ENCODE data around the gene CCDC24. TPM values are rescaled to one million over a fixed set of nuclear protein-coding genes. Genes with fewer than 3 reads are reported as not detected.

CCDC24 gene
- polyA plus RNA-seq, 1 donor, result 19.5 TPM

- no peak for DNase-seq
Observed at GRCh38 chr1:43997295-43997999, 6.0 kb downstream of the CCDC24 start.

GRCh38 chr1:43998000-43998378 lies 6.6 kb downstream of the CCDC24 start:
- no peak for DNase-seq

GRCh38 chr1:43999455-43999854 lies 8.1 kb downstream of the CCDC24 start:
- no peak for DNase-seq

GRCh38 chr1:44000122-44000665 lies 8.8 kb downstream of the CCDC24 start:
- no peak for DNase-seq

GRCh38 chr1:44002165-44002564 lies 10.8 kb downstream of the CCDC24 start:
- no peak for DNase-seq

GRCh38 chr1:44002606-44003157 lies 11.3 kb downstream of the CCDC24 start:
- DNase-seq, result no peak

GRCh38 chr1:44008259-44008658 lies 16.9 kb downstream of the CCDC24 start:
- no peak for DNase-seq

- no peak for DNase-seq
Observed at GRCh38 chr1:44010935-44011471, 19.6 kb downstream of the CCDC24 start.

GRCh38 chr1:44012404-44012803 lies 21.0 kb downstream of the CCDC24 start:
- DNase-seq, result no peak

- no peak for DNase-seq
Observed at GRCh38 chr1:44012941-44013609, 21.7 kb downstream of the CCDC24 start.

GRCh38 chr1:44013949-44014348 lies 22.6 kb downstream of the CCDC24 start:
- no peak for DNase-seq

GRCh38 chr1:44014365-44015104 lies 23.1 kb downstream of the CCDC24 start:
- no peak for DNase-seq

GRCh38 chr1:44015206-44015605 lies 23.8 kb downstream of the CCDC24 start:
- DNase-seq, result no peak

- no peak for DNase-seq
Observed at GRCh38 chr1:44016041-44016889, 24.9 kb downstream of the CCDC24 start.

GRCh38 chr1:44016890-44017400 lies 25.5 kb downstream of the CCDC24 start:
- DNase-seq, result no peak

- no peak for DNase-seq
Observed at GRCh38 chr1:44019466-44019948, 28.1 kb downstream of the CCDC24 start.

GRCh38 chr1:44020464-44020863 lies 29.1 kb downstream of the CCDC24 start:
- no peak for DNase-seq

GRCh38 chr1:44021156-44021555 lies 29.8 kb downstream of the CCDC24 start:
- no peak for DNase-seq

- no peak for DNase-seq
Observed at GRCh38 chr1:44021581-44022321, 30.4 kb downstream of the CCDC24 start.

All from left kidney (tissue), 2 donors.